GM12872 (cell line): ENCODE measurements around the gene CELF2.

Experiments
- TF ChIP-seq, protein P1 (sequence below): IDR thresholded peaks from 3 replicates; pipeline ENCODE4 v1.5.1; 2011; ENCODE audit warnings: low read depth, mild to moderate bottlenecking, low read length, moderate library complexity; ENCODE audit not compliant: insufficient read depth

Gene CELF2

DNA sequence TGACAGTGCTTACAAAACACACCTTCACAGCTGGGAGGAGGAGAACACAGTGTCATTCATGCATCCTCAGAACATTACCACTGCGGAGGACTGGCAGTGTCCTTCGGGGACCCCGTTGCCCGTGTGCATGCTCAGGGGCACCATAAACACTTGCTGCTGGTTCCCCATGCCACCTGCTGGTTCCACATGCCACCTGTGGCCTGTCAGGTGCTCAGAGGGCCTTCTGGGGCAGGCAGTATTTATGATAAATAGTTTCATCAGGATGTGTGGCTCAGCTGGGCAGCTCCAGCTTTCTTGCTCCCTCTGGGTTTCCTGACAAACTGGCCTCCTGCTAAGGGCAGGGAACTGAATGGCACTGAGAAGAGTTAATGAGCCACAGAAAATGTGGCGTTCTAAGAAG, 32.1 kb downstream of the CELF2 start:
- TF ChIP-seq, protein P1, sequence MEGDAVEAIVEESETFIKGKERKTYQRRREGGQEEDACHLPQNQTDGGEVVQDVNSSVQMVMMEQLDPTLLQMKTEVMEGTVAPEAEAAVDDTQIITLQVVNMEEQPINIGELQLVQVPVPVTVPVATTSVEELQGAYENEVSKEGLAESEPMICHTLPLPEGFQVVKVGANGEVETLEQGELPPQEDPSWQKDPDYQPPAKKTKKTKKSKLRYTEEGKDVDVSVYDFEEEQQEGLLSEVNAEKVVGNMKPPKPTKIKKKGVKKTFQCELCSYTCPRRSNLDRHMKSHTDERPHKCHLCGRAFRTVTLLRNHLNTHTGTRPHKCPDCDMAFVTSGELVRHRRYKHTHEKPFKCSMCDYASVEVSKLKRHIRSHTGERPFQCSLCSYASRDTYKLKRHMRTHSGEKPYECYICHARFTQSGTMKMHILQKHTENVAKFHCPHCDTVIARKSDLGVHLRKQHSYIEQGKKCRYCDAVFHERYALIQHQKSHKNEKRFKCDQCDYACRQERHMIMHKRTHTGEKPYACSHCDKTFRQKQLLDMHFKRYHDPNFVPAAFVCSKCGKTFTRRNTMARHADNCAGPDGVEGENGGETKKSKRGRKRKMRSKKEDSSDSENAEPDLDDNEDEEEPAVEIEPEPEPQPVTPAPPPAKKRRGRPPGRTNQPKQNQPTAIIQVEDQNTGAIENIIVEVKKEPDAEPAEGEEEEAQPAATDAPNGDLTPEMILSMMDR = no peak

DNA sequence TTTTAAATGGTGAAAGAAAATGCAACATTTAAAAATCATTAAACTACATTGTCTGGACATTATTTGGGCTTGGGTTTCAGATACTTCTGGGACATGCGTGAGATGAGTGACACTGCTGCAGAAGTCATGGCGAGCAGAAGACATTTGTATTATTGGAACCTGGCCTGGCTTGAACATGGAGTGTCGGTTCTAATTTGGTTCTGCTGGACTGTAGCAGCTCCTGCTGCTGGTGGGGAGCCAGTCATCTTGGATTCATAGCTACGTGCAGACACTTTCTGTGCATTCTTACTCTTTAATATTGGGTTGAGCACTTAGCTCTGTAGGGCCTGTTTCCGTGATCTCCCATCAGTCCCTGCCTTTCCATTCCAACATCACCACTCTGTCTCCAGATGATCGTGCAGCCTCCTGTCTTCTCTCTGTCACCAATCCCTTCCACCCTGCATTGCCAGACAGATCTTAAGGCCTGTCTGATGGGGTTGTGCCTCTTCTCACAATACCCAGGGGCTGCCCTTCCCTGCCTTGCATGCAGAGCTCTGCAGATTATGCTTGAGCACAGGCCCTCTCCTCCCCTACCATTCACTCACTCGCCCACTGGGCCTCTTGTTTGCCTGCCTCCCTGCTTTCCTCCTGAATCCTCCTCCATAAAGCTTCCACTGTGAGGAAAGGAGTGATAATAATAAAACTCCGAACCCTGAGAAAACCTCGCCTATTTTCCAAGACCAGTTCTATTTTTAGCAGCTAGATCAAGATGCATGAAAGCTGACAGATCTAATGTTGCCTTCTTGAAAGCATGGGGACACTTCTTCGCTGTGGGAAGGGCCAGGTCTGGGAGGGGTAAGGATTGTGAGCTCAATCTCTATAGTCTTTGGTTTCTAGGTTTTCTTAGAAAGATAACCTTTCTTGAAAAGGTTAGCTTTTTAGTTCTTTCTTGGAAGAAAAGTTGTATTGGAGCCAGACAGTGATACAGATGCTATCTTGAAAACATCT, 32.9 kb downstream of the CELF2 start:
- TF ChIP-seq, protein P1 = no peak

DNA sequence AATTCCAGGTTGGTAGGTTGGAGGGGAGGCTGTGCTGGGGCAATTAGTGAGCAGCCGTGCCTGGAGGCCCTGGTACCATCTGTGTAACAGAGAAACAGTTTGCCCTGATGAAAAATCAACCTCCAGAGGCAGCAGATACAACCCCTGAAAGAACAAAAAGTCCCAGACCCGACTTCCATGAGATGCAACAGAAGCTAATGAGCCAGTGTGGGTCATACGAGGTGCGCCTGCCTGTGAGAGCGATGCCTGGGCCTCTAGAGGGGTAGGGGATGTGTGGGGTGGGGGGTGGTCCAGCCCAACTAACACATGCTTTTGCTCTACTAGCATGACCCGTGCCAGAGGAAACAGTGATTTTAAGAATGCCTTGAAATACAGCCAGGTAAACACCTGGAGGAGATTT, 39.3 kb downstream of the CELF2 start:
- TF ChIP-seq, protein P1 = no peak

DNA sequence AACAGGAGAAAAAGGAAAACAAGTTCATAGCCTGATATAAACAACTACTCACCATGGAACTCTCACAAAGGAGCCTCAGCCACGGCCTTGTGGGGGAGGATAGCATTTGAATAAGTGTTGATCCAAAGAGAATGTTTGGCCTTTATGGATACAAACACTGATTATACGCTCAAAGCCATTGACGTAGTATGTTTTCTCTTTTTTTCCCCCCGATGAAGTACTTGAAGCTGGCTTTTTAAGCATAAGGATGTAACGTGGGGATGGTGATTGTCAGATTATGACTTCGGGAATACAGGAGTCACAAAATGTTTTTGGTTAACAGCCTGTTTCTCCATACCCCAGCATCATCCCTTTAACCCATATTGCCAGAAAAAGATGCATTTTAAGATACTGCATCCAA, 39.8 kb downstream of the CELF2 start:
- TF ChIP-seq, protein P1 = no peak

DNA sequence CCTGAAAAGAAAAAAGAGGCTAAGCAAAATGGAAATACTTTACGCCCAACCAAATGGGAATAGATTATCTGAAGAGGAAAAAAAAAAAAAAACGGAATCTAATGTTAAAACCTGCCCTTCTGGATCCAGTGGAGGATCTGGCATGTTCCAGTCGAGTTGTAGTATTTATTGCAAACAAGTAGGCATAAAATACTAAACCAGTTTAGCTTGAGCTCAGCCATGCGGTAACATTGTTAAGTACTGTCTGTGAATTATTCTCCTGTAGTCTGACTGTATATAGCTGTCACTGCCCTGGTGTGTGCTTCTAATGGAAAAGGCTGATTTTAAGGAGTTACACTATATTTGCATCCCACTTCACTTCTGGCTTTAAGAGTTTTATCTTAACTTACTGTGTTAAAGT, 40.3 kb downstream of the CELF2 start:
- TF ChIP-seq, protein P1 = no peak

DNA sequence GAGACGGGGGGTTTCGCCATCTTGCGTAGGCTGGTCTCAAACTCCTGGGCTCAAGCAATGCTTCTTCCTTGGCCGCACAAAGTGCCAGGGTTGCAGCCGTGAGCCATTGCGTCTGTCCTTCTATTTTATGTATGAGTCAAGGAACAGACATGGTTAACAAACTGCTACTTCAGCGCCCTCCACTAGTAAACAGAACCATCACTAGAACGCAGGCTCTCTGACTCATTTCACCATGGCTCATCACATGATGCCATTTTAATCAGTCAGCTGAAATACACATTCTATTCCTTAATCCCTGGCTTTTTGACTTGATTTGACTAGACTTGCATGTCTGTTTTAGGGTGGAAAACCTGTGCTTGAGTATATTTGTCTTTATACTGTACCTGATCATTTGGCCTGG, 41.3 kb downstream of the CELF2 start:
- TF ChIP-seq, protein P1 = no peak

DNA sequence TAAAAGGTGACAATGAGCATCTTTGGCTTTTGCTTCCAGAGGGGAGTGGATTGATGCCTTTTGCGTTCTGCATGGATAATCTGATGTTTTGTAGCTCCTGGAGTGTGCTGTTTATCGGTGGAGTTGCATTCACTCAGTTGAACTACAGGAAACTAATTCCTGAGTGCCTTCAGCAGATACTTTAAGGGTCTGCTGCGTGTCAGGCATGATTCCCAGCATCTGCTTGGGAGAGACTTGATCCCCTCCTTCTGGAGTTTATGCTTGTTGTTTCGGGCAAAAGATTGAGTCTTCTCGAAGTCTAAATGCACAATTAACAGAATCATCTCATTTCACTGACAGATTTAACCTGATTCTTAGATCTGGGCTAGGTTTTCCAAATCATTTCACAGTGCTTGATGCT, 46.2 kb downstream of the CELF2 start:
- TF ChIP-seq, protein P1 = no peak
